K562 treated with DMSO at 1 percent for 24 hours (cell line): ENCODE measurements around the gene TUBB2B. TPM values are rescaled to one million over a fixed set of nuclear protein-coding genes. Genes with fewer than 3 reads are reported as not detected.

ENCODE experiments used
- total RNA-seq: library from RNA; unstranded; fragments of 300-600 nt; gene quantifications from 2 replicates; pipeline ENCODE4 v1.2.3, GENCODE V29; 2022; ENCODE audit warnings: low read depth; ENCODE audit not compliant: insufficient read depth

The TUBB2B gene
- 21.2 and 24.5 TPM in 2 replicates for total RNA-seq

DNA sequence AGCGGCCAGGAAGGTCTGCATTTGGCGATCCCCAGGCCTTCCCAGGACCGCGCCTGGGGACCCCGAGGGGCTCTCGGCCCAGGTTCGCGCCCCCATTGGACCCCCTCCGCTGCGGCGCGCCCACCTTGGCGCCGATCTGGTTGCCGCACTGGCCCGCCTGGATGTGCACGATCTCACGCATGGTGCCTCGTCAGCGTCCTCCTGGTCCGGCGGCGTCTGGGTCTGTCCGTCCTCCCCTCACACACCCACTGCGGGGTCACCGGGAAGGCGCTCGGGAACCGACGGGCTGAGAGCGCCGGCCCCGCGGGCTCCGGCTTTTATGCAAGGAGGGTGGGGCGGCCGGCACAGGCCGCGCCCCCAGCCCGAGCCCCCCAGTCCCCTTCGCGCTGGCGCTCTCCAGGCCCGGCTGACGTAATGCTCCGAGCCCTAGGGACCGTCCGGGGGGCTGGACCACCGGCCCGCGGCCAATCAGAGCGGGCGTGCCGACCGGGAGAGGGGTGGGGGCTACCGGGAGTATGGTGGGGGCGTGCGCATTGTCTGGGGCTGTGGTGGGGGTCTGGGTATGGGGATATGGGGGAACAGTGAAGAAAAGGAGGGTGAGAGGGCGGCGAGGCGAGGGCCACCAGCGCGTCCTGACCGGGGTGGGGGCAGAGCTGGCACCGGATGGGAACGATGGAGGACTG, at the start of gene TUBB2B:
Gene TUBB2B (minus strand): TSS at position 291 of the 683 bp plus-strand sequence. CDS start 110 bp downstream, at position 181.

DNA sequence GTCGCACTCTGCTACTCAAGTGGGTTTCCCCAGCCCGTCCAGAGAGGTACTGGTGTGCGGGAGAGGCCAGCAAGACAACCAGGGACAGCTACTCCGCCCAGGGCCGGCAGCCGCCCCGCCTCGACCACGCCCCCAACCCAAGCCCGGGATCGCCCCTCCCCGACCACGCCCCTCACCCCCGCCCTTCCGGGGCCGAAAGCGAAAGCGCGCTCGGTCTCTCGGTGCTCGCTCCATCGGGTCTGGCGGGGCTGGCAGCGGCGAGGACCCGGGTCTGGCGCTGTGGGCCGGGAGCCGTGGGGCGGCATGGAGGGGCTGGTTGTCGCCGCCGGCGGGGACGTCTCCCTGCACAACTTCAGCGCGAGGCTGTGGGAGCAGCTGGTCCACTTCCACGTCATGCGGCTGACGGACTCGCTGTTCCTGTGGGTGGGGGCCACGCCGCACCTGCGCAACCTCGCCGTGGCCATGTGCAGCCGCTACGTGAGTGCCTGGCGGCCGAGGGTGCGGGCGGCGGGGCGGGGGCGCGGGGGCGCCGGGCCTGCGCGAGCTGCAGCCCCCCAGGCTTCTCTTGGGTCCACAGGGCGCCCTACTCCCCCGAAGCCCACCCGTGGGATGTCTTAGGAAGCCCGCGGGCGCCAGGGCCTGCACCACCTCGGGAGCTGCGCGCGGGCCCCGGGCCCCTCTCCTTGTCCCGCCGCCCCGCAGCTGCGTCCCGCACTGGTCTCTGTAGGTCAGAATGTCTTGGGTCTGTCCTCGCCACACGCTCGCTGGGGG, 31.5 kb upstream of the TUBB2B start, which contains the start of gene PSMG4:
Gene PSMG4 (plus strand): TSS at position 228 of the 771 bp plus-strand sequence. CDS start 76 bp downstream, at position 304.

Other genes starting within 250 kb of the TUBB2B start
- gene NQO2, start 227.8 kb downstream of the TUBB2B start, total RNA-seq = 222 and 225 TPM in 2 replicates
- gene RIPK1, start 159.2 kb downstream of the TUBB2B start, total RNA-seq = 26.2 and 30.9 TPM in 2 replicates
- gene BPHL, start 108.9 kb downstream of the TUBB2B start, total RNA-seq = 9.6 and 9.8 TPM in 2 replicates
- gene TUBB2A, start 70.1 kb downstream of the TUBB2B start, total RNA-seq = 211 TPM in 2 replicates
- 79.7 and 83.5 TPM in 2 replicates for gene PSMG4, start 31.3 kb upstream of the TUBB2B start, total RNA-seq
- gene SLC22A23, start 229.4 kb upstream of the TUBB2B start, total RNA-seq = 10.9 and 11.1 TPM in 2 replicates